HK-2 (cell line): Measurements from ENCODE around the gene SLC7A11.

Source experiments
- DNase-seq: peaks from one replicate; pipeline ENCODE4 v3.0.0-alpha.2; 2018; ENCODE audit not compliant: unreplicated experiment

SLC7A11 gene

DNA sequence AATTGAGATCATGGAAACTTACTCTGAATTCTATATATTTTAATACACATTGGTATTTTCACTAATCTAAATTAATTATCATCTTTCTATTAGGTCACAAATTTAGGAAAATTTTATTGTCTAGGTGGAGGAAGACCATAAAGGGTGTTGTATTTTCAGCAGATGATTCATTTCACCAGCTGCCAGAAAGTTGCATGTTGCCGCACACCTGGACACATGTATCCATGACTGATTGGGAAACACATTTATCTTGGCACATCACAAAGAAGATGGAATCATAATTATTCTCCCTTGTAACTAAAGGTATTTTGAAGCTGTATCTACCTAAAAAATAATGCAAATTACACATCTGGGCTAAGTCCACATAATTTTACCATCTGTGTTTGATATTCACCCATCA lies 33.1 kb downstream of the SLC7A11 start:
- no peak for DNase-seq

DNA sequence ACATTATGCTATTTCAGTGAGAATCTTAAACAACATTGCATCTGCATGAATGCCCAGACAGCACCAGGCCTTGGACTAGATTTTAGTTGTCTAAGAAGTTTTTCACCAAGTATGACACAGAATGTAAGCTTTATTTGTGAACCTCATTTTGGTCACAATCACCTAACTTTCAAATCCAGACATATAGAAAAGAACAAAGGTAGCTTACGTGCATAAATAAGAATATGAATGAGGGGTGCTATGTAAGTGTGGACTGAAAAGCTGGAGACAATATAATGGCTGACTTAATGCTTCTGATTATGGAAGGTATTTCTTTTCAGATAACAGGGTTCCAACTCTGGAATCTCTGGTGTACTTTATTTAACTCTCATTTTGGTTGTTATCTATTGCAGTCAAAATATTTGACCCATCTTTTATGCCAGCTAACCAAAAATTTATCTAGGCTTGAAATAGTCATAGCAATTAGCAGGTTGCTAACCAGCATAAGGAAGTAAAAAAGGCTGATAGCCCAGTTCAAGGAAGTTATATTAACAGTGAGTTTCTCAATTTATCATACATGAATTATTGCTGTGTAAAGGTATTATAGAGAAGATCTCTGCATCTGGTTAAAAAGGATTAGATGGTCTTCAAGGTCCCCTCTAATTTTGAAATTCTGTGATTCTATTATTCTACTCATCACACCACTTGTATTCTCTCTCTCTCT lies 36.5 kb downstream of the SLC7A11 start:
- DNase-seq, result no peak

DNA sequence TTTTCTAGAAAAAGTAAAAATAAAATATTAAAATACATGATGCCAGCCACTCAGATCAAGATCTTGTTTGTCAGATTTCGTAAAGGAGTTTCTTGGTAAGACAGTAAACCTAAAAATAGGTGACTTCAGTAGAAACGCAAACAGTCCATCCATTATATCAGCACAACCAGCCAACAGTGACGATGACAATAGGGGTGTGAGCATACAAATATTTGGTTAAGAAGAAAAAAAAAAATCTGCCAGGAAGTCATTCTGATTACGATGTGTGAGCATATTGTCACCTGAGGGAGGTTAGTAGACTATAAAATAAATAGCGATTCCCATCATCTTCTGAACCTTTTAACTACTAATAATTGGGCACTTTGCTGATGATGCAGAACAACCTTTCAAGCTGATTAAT lies 37.6 kb downstream of the SLC7A11 start:
- no peak for DNase-seq

DNA sequence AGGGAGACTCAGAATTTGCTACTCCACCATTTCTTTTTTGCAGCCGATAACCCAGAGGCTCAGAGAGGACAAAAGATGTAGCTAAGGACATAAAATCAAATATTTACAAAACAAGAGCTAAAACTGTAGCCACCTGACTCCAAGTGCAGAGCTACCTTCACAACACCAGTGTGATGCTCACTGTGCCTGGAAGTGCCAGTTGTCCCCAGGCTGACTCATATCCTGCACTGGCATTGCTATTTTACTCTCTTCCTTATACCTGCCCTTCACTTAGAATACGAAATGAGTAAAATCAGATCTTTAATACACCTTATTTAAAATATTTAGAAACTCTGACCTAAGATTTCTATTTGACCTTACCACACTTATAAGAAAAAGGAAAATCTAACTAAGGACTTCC lies 39.5 kb downstream of the SLC7A11 start:
- DNase-seq, result no peak

- no peak for DNase-seq
Observed at GRCh38 chr4:138200236-138200590, 41.9 kb downstream of the SLC7A11 start.

DNA sequence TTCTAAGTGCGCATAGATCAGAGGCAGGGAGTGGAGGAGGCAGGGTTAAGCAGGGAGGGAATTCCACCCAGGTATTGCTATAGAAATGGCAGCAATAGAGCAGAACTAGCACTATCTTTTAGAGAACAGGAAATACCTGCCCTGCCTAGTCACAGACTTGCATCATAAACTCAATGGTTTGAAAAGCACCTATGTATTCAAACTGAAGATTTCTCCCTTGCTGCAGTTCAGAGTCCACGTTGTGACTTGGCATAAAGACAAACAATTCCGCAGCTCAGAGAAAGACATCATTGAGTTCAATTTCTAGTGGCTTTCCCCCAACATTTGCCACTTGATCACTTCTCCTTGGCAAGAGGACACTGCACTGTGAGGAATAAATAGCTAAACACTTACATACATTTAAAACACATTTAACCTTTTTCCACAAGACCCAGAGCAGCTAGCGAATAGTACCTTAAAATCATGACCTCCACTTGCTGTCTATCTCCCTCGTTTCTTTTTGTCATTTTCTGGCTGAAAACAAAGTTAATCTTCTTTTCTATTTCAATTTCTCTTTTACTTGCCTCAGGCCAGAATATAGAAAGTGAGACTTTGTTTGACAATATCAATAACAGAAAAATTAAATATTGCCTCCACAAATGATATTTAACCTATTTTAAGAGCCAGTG lies 42.4 kb downstream of the SLC7A11 start:
- peak; percentile 12 for DNase-seq

DNA sequence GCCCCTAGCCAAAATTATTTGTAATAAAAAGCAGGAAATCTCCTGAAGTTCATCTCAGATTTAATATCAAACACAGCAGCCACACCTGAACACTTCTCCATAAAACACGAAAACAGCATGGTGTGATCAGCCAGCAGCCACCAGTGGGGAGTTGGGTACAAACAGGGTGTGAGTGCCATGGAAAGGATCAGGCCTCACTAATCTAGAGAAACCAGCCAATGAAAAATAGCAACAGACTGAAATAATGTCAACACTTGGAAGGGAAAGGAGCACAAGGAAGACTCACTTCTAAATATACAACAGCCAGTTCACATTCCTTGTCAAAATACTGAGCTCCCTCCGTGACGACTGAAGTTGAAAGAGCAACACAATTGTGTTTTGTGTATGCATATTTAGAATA lies 46.0 kb downstream of the SLC7A11 start:
- DNase-seq, result no peak

DNA sequence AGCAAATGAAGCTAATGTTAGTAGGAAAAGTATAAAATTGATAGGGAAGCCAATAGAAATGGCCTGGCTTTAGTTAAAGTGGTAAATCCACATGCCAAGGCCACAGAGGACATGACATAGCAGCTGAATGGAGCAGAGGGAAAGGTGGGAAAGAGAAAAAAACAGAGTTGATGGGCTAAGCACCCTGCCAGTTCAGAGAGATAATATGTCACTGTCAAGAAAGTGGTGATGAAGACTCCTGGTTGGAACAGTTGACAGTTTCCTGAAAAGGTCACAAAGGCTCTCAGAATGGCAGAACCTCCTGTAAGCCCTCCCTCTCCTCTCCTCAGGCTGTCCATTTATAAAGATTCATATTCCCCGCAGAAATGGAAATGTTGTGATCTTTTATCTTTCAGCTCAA lies 48.2 kb downstream of the SLC7A11 start:
- no peak for DNase-seq

DNA sequence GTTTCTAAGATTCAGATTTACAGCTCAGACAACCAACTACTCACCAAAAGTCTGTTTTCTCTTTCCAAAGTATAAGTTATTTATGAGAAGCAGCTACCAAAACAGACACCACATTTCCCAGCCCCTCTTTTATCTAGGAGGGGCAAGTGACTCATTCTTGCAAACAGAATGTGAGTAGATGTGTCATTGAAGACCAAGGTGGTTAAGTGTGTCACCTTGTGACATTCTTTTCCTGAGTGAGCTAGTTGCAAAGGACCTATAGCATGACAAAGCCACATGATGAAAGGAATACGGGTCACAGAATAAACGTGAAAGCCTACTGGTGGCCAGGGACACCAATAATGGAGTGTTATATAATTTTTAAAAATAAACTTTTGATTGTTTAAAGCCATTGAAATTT lies 50.0 kb downstream of the SLC7A11 start:
- no peak for DNase-seq

DNA sequence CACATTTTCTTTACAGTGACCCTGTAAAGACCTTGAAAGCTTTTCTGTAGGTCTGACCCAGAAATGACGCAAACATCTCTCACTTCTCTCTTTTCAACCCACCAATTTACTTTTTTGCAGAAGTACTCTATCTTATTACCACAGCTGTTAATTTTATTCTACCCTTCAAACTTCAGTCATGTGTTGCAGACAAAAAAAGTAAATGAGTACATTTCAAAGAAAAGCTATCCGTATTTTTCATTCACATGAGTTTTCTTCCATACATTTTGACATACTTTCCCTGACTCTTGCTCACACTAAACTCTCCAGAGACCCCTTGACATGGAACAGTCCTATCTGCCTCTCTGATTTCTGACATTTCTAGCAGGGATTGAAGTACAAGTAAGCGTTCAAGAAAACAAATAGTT lies 51.7 kb downstream of the SLC7A11 start:
- DNase-seq, result no peak

- DNase-seq, result no peak
Observed at GRCh38 chr4:138189206-138189605, 52.9 kb downstream of the SLC7A11 start.

DNA sequence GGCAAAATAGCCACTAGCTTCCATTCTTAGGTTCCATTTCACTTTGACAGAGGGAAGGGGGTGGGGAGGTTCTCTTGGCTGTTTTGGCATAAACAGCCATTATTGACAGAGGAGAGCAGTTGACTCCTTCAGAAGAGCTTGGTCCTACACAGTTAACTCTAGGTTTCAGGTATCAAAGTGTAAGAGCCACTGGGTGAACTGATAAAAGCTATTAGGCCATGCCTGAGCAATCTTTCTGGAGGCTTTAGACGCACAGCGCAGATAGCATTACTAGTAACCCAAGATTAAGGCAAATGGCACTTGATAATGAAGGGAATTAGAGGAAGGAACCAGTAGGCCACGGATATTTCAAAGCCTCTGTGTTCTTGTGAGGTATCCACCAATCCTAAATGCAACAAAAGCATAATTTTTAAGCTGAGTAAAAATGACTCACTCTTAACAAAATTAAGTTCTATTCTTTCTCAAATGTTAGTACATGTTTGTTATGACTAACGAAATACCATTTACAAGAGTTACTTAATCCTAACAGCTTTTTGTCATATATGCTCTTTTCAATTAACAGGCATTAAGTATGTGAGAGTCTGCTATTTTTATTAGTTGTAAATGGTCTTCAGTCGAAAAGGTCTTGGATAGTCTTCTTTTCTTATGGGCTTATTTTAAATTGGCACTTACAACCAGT lies 53.6 kb downstream of the SLC7A11 start:
- DNase-seq, result no peak

GRCh38 chr4:138185859-138186645 lies 56.1 kb downstream of the SLC7A11 start:
- DNase-seq, result no peak

DNA sequence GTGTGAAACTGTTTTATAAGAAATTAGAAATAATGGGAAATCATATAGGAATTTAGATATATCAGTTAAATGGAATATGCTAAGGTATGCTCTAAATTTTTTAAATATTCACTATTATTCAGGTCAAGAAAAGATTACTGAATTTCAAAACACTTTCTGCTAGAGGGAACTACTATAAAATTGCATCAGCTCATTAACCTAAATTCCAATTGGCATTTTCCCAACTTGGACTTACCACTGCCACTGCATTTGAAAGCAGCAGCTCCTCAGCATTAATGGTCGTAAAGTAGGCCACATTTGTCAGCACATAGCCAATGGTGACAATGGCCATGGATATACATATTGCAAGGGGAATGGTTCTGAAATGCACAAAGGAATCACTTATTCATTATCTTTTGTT lies 57.3 kb downstream of the SLC7A11 start:
- no peak for DNase-seq

- DNase-seq, result no peak
Observed at GRCh38 chr4:138182838-138183426, 59.2 kb downstream of the SLC7A11 start.

GRCh38 chr4:138181287-138181686 lies 60.9 kb downstream of the SLC7A11 start:
- no peak for DNase-seq

GRCh38 chr4:138178566-138178965 lies 63.6 kb downstream of the SLC7A11 start:
- DNase-seq, result no peak

- DNase-seq, result no peak
Observed at GRCh38 chr4:138177278-138177968, 64.7 kb downstream of the SLC7A11 start.

DNA sequence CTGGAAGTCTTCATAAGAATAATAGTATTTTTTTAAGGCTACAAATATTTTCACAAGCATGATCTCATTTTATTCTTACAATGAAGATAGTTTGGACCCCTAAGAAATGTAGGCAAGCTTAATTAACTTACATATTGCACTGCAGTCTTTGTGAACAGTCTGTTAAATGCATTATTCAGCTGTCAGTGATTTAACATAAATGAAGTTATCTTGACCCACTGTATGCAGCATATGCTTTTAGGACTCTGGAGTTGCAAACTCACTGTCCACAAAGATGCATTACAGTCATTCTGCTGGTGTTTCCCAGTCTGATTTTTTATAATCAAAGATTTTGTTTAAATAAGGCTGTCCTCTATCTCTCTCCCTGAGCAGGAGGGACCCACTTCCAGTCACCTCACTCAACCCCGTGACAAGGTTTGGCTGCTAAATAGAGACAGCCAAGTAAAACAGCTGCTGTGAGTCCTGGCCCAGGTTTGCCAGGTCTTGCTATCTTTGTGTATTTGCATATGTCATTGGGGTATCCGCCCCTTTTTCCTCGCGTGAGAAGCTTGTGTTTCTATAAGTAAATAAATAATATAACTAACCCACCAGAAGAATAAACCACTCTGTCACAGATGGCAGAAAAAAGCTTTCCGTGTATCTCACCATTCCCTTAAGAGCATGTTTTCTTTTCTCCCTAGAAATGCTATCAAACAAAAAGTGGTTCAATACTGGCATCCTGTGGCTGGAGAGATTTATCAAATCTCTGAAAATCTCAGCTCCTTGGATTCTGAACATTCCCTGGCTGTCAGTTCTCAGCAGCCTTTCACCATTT lies 67.0 kb downstream of the SLC7A11 start:
- DNase-seq, result no peak

DNA sequence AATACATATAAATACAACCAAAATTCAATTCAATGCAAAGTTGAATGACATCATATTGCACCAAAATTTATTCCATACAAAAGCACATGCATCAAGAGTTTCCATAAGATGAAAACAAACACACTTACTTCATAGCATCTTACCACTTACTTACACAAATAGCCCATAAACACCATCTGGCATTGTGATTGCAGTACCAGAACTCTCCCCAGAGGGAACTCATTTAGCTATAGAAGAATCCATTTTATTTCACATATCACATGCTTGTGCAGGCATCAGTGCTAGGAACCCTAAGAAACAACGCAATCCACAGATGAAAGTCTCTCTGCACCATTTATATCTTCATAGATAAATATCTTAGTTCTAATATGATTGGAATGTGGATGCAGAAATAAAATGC lies 77.9 kb downstream of the SLC7A11 start:
- no peak for DNase-seq

DNA sequence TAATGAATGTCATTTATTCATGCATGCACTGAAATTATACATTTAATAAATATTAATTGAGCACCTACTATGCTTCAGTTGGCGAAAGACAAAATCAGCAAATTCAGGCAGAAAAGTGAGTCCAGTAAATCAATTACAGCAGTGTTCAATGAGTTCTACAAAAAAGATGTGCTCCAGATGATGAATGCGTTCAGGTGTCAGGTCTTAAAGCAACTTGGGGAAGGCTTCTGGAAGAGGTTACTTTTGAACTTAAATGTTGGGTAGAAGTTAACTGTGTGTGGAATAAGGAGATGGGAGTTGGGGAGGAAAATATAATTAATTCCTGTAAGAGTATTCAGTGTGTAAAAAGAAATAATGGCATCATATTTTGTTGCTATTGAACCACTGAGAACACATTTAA lies 79.0 kb downstream of the SLC7A11 start:
- no peak for DNase-seq
